Kidney epithelial cell (primary cell): ENCODE data around the gene ZNF207. TPM values are rescaled to one million over a fixed set of nuclear protein-coding genes. Genes with fewer than 3 reads are reported as not detected.
"Not testable (repeated sequence)": the region's sequence is repeated elsewhere in the genome, so short reads cannot be mapped to it uniquely, and the experiment has no call there.

Source experiments
- DNase-seq: peaks from one replicate; pipeline ENCODE4 v3.0.0-alpha.2; 2010; ENCODE audit warnings: low read depth
- H3K27me3 ChIP-seq: 2 replicates; pipeline ENCODE4 v1.6.0; 2011; ENCODE audit warnings: low read length; ENCODE audit not compliant: control insufficient read depth, insufficient read depth
- H3K36me3 ChIP-seq: 2 replicates; pipeline ENCODE4 v1.5.1; 2011; ENCODE audit warnings: low read length; ENCODE audit not compliant: control insufficient read depth, insufficient read depth
- H3K4me3 ChIP-seq: 2 replicates; pipeline ENCODE4 v1.5.1; 2011; ENCODE audit warnings: low read depth, mild to moderate bottlenecking, control low read depth, low read length
- total RNA-seq: library from RNA; depleted of rRNA; stranded (reverse); fragments of >200 nt; gene quantifications from 2 replicates; pipeline ENCODE4 v1.2.3, GENCODE V29; 2015
- TF ChIP-seq, protein P1 (sequence below): IDR thresholded peaks from 2 replicates; pipeline ENCODE4 v1.5.1; 2011; ENCODE audit warnings: mild to moderate bottlenecking, moderate library complexity, low read length, control low read depth, inconsistent platforms; ENCODE audit not compliant: insufficient read depth, poor library complexity, severe bottlenecking

Gene ZNF207
- total RNA-seq, 1 donor from 2014 or later: 160 TPM

DNA sequence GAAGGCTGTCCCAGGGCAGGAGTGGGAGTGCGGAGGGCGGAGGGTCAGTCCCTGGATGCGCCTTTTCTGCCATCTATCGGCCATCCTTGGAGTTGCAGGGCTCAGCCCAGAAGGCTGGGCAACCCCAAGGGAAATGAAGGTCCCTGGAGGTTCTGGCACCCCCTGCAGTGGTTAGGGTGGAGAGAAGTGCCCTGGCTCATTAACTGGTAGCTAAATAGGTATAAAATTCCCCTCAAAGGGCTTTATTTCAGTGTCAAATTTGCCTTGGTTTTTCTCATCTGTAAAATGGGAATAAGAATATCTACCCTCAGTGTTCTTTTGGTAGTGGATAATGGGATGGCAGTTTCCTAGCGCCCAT lies 30.4 kb upstream of the ZNF207 start:
- no peak for DNase-seq
- H3K27me3 ChIP-seq: peaks cover 2% of the 10 kb centered on the region
- TF ChIP-seq, protein P1, sequence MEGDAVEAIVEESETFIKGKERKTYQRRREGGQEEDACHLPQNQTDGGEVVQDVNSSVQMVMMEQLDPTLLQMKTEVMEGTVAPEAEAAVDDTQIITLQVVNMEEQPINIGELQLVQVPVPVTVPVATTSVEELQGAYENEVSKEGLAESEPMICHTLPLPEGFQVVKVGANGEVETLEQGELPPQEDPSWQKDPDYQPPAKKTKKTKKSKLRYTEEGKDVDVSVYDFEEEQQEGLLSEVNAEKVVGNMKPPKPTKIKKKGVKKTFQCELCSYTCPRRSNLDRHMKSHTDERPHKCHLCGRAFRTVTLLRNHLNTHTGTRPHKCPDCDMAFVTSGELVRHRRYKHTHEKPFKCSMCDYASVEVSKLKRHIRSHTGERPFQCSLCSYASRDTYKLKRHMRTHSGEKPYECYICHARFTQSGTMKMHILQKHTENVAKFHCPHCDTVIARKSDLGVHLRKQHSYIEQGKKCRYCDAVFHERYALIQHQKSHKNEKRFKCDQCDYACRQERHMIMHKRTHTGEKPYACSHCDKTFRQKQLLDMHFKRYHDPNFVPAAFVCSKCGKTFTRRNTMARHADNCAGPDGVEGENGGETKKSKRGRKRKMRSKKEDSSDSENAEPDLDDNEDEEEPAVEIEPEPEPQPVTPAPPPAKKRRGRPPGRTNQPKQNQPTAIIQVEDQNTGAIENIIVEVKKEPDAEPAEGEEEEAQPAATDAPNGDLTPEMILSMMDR: peak; percentile 99
- H3K4me3 ChIP-seq: no peak overlapping the region
- H3K36me3 ChIP-seq: no peaks in the 10 kb centered on the region

DNA sequence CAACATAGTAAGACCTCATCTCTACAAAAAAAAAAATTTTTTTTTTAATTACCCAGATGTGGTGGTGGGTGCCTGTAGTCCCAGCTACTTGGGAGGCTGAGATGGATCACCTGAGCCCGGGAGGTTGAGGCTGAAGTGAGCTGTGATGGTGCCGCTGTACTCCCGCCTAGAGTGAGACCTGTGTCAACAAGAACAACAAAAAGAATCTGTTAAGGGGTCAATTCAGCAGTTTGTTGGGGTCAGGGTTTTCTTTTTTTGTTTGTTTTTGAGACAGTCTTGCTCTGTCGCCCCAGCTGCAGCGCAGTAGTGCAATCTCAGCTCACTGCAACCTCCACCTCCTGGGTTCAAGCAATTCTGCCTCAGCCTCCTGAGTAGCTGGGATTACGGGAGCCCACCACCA lies 29.9 kb upstream of the ZNF207 start:
- not testable (repeated sequence) for DNase-seq, H3K4me3 ChIP-seq, H3K27me3 ChIP-seq, H3K36me3 ChIP-seq

DNA sequence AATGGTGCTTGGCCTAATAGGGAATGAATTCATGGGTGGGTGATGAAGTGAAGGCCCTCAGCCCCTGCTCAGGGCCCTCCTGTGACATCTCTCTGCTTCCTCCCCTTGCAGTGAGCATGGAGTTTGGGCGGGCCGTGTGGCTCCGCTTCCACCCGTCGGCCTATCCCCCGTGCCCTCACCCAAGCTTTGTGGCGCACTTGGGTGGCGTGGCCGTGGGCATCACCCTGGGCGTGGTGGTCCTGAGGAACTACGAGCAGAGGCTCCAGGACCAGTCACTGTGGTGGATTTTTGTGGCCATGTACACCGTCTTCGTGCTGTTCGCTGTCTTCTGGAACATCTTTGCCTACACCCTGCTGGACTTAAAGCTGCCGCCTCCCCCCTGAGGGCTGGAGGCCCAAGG lies 29.1 kb upstream of the ZNF207 start:
- DNase-seq: no peak
- no peak overlapping the region for H3K4me3 ChIP-seq
- TF ChIP-seq, protein P1: no peak
- no peaks in the 10 kb centered on the region for H3K36me3 ChIP-seq
- H3K27me3 ChIP-seq: peaks cover 2% of the 10 kb centered on the region

DNA sequence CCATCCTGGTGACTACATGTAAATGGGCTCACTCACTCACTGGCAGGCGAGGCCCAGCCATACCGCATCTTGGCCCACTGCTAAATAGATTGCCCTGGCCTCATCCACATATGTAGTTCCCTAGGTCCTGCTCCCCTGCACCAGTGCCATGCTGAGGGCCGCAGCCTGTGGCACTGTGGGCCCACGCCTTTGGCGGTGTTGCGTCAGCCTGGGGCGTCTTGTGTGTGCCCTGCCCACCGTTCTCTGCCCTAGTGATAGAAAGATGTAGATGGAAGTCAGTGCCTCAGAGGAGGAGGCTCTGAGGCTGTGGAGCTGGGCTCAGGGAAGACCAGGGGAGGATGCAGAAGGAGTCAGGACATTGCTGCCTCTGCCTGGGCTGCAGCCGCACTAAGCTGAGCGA lies 26.9 kb upstream of the ZNF207 start:
- TF ChIP-seq, protein P1: no peak
- no peak for DNase-seq
- Histone ChIP-seq H3K4me3 (no peak overlapping the region), H3K27me3 (peaks cover 2% of the 10 kb centered on the region), H3K36me3 (no peaks in the 10 kb centered on the region)

DNA sequence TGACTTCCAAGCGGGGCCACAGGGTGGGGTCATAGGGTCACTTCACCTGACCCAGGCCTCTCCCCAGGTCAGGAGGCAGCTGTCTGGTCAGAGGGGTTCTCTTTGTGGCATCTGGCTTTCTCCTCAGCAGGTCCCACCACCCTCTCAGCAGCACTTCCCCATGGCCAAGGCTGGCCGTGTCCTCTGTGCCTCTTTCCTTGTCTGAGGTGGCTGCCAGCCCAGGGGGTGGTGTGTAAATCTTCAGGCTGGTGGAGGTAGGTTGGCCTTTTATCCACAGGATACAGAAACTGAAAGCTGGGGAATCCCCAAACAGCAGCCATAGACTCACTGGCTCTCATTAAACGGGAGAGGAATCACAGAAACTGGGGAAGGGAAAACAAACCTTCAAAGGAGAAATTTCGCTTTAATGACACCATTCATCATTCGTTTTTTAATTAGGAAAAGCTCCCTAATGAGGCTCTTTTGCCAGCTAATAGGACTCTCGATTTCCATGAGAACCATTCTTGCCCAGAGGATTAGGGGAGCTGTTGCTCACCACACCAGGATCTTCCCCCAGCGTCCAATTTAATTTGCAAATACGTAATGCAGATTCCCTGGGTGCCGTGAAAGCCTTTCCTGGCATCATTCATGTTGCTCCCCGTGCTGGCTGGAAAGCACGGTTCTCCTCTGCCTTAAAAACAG lies 26.0 kb upstream of the ZNF207 start:
- Histone ChIP-seq H3K36me3 (no peaks in the 10 kb centered on the region), H3K4me3 (no peak overlapping the region)
- DNase-seq: no peak

DNA sequence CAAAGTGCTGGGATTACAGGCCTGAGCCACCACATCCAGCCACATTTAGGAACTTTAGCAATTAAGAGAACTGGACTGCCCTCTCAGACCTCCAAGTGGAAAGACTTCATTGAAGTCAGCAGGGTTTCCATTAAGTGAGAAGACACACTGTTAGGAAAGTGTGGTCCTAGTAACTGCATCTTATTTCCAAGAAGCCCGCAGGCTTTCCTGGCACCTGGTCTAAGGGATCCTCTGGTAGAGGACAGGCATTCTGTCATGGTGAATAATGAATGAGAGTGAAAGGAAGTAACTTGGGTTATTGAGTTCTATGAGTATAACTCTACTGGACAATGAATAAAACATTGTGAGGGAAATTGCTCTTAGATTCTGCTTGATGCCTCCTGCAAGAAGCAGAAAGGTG lies 22.0 kb upstream of the ZNF207 start:
- TF ChIP-seq, protein P1: no peak
- Histone ChIP-seq H3K4me3 (no peak overlapping the region), H3K36me3 (no peaks in the 10 kb centered on the region), H3K27me3 (no peaks in the 10 kb centered on the region)
- DNase-seq: no peak

More for the DNA sequence above, 26.0 kb upstream of the ZNF207 start:
- TF ChIP-seq, protein P1: no peak
- no peaks in the 10 kb centered on the region for H3K27me3 ChIP-seq
